Measurements from ENCODE around the gene BDH1.

The BDH1 gene

GRCh38 chr3:197507081-197507480 is 48.7 kb downstream of the BDH1 start:
- DNase-seq (ENCODE audit: low read depth) = no peak

- no peak for DNase-seq (ENCODE audit: low read depth)
These were observed 49.8 kb downstream of the BDH1 start for GRCh38 chr3:197505796-197506548.

- DNase-seq (ENCODE audit: low read depth) = no peak
These were observed 51.1 kb downstream of the BDH1 start for GRCh38 chr3:197504641-197505121.

GRCh38 chr3:197504229-197504628 is 51.5 kb downstream of the BDH1 start:
- no peak for DNase-seq (ENCODE audit: low read depth)

GRCh38 chr3:197503652-197504051 is 52.1 kb downstream of the BDH1 start:
- DNase-seq (ENCODE audit: low read depth) = no peak

- no peak for DNase-seq (ENCODE audit: low read depth)
These were observed 53.7 kb downstream of the BDH1 start for GRCh38 chr3:197501879-197502620.

- no peak for DNase-seq (ENCODE audit: low read depth)
These were observed 54.3 kb downstream of the BDH1 start for GRCh38 chr3:197501496-197501878.

- no peak for DNase-seq (ENCODE audit: low read depth)
These were observed 55.0 kb downstream of the BDH1 start for GRCh38 chr3:197500812-197501211.

- no peak for DNase-seq (ENCODE audit: low read depth)
These were observed 56.3 kb downstream of the BDH1 start for GRCh38 chr3:197499427-197499826.

GRCh38 chr3:197498499-197499241 is 57.1 kb downstream of the BDH1 start:
- DNase-seq (ENCODE audit: low read depth) = no peak

- no peak for DNase-seq (ENCODE audit: low read depth)
These were observed 59.0 kb downstream of the BDH1 start for GRCh38 chr3:197496746-197497125.

GRCh38 chr3:197495999-197496745 is 59.6 kb downstream of the BDH1 start:
- DNase-seq (ENCODE audit: low read depth) = no peak

GRCh38 chr3:197495499-197495898 is 60.3 kb downstream of the BDH1 start:
- no peak for DNase-seq (ENCODE audit: low read depth)

- no peak for DNase-seq (ENCODE audit: low read depth)
These were observed 60.7 kb downstream of the BDH1 start for GRCh38 chr3:197495059-197495455.

- no peak for DNase-seq (ENCODE audit: low read depth)
These were observed 61.3 kb downstream of the BDH1 start for GRCh38 chr3:197494366-197495058.

GRCh38 chr3:197493049-197493448 is 62.7 kb downstream of the BDH1 start:
- no peak for DNase-seq (ENCODE audit: low read depth)

GRCh38 chr3:197491923-197492664 is 63.7 kb downstream of the BDH1 start:
- DNase-seq (ENCODE audit: low read depth) = no peak

- no peak for DNase-seq (ENCODE audit: low read depth)
These were observed 64.3 kb downstream of the BDH1 start for GRCh38 chr3:197491478-197491877.

- DNase-seq (ENCODE audit: low read depth) = no peak
These were observed 65.4 kb downstream of the BDH1 start for GRCh38 chr3:197490098-197491058.

Data from stimulated activated CD4-positive, alpha-beta T cell treated with anti-CD3 and anti-CD28 coated beads, Interleukin-2, amount 100 ng/mL, for 4 hours (primary cell).